ENCODE data around the gene NUFIP2.

DNA sequence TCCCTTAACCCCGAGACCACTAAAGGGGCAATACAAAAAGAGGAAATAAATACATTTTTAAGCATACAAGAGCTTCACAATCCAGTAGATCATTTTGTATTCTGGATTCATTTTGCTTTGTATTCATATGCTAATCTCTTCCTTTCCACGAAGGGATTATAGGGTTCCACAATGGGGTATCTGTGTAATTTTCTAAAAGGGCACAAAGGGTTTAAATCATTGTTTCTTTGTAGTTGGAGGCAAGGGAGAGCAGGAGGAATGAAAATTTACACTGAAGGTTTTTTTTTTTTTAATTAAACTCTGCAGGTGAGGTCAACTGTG lies 592 bp upstream of the NUFIP2 start:
- TF ChIP-seq NBN (IDR thresholded peaks at IDR 0.05) (no peak; the same call in 1 of the 2 replicates), SIN3A (IDR thresholded peaks at IDR 0.05; ENCODE audit: low read depth, low read length) (no peak)
